NCI-H2107 (cell line): ENCODE data around the gene MYH9.

Experiments
- DNase-seq: peaks from one replicate; lab custom pipeline; 2025; lab: John Stamatoyannopoulos, UW

The MYH9 gene

DNA sequence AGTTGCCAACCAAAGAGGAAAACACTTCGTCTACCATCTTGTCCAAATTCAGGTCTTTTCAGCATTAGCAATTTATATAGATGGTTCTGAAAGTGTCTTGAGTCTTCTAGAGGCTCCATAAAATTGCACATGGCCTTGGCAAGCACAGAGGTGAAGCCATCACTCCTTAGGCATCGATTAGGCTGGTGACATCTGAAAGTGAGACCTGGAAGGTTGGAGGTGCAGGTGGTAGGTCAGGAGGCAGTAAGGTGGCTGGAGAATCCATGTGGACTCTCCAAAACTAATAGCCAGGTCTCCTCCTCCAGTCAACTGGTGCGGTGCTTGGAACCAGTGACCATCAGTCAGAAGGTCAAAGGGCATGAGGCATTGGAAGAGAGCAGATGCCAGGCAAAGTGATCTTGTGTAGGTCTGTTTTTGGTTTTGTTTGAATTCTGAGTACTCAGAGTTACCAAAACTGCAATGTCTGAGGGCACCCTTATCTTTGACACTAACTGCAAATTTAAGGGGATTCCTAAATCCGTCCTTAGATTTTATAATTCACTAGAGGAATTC lies 141.9 kb downstream of the MYH9 start:
- no peak for DNase-seq

DNA sequence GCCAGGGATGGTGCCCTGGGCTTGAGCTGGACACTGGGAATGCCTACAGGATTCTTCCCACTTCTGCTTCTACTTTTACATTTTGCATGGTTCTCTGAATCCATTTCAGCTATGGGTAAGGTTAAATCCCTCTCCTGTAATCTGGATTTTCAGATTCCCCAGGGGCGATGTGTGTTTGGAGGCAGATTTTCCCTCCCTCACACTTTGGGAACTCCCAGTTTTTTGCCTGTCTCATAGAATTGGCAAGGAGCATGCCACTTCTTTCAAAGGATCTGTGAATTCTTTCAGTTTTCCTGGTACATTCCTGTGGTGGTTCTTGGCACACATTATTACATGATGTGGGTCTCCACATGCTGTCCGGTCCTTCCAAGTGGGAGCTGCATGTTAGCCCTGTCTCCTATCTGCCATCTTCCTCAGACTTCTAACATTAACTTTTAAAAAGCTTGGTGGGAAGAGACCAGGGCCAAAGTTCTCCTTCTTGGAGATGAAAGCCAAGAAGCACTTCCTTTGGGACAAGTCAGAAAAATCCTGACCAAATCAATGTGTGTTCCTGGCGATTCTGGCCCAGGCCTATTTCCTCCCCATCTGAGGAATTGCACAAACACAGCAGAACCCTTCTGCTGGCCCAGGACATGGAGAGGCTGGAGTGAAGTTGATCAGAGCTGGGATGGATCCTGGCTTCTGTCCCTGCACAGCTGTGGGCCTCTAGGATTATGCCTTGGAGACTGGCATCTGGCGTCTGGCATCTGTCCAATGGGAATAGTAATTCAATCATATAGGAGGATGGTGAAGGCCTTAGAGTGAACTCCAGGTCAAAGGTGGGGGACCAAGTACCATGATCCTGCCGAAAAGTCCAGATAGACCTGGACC lies 143.0 kb downstream of the MYH9 start:
- DNase-seq: no peak

DNA sequence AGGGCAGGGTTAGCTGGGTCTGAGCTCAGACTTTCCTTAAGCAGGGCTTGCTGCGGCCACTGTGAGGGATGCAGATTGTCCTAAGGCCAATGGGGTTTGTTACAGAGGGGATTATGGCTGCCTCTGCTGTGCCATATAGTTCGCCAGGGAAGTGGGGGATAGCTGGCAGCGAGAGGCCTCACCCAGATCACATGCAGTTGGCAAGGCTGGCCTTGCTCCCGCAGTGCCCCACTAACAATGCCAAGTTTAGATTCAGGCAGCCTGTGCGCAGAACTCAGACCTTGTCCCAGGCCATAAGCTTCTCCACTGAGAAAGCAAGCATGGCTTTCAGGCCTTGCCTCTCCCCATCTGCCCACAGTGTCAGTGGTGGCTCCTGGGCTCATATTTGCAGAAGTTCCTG lies 143.8 kb downstream of the MYH9 start:
- DNase-seq: no peak

DNA sequence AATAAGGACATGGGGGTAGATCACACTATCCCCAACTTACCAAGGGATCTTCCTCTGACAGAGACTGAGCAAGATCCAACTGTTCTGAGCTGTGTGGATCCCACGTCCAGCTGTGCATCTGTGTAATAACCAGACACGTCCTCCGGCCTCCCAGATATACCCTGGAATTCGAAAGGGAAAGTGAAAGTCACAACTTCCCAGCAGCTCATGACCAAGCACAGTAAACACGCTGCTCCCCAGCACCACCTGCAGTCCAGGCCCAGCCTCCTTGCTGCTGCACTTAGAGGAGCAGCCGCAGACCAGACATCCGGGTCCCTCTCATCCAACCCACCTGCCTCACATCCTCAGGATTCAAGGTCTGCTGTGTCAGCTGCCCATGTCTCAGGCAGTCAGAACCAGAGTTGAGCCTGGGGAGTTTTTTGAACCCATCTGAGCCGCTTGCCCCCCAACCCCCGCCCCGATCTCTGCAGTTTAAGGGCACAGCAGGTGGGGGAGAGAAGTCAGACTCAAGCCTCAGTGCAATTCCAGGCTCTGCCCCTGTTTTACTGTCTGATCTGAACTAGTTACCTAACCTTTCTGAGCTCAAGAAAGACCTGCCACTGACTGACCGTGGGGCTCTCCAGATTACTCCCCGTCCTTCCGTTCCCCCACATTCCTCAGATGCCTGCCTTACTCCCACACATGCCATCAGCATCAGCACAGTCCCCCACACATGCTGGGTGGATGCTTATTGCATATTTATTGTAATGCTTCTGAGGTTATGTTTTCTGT lies 148.2 kb downstream of the MYH9 start, which contains the start of gene APOL2:
TSS of gene APOL2 (minus strand) at position 127 of the 771 bp plus-strand sequence. CDS start 6,365 bp downstream, outside the sequence.
- peak; percentile 66 for DNase-seq

DNA sequence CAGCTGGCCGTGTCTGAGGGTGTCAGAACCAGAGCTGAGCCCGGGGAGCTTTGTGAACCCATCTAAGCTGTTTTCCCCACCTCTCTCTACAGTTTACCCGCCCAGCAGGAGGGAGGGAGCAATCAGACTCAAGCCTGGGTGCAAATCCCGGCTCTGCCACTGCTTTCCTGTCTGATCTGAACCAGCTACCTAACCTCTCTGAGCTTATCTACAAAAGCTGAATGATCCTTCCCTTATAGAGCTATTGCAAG lies 148.7 kb downstream of the MYH9 start:
- DNase-seq: no peak

DNA sequence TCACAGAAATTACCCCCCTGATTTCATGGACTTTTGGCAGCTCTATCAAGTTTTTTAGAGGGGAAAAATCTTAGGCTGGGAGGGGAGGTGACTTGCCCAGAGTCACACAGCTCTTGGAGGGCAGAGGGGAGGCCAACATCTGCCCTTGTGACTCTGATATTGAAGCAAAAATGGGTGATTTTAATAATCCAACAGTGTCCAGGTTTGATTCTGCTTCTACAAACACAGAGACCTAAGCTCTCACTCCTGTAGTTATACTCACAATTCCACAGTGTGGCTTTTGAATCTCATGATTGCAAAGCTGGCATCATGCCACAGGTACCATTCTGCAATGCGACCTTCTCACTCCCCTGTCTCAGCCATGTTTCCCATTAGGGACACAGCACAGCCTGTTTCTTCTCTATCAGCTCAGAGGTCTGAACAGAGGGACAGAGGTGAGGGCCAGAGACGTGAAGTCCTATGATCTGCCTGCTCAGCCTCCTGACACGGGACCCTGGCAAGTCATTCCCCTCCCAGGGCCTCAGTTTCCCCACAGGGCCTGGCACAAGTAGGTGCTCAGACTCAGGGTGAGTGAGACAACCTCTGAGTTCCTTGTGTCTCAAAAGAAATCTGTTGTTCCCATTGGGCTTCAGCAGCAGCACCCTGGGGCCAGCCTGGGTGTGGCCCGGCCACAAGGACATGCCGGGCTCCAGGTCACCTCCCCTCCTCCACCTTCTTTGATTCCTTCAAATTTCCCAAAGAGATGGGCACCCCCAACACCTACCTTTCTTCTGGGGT lies 149.2 kb downstream of the MYH9 start:
- DNase-seq: no peak

DNA sequence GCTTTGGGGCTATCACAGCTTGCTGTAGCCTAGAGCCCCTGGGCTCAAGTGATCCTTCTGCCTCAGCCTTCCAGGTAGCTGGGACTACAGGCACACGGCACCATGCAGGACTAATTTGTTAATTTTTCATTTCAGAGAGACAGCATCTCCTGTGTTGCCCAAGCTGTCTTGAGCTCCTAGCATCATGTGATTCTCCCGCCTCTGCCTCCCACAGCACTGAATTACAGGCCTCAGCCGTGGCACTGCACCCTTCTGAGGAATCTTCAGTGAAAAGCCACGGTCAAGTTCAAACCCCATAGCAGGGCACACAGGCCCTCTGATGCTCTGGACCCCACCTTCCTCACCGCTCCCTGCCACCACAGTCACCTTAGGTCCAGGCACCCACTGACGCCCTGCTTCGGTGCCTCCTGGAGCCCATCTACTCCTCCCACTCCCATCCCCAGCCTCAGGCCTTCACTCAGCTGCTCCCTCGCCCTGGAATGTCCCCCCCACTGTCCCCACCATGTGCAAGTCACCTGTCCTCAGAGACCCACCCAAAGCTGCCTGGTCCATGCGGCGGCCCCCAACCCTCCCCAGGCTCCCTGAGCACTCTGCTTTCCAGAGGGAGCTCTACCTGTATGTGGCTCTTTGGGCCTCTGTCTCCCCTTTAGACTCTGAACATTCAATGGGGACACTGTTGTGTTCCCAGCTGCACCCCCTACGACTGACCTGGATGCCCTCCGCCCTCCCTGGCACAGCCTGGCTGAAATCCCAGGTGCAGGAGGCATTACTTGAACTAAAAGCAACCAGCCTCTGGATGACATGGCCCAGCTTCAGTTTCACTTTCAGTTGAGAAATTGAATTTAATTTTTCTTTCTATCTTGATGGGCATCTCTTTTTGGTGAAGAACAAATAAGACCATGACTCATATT lies 150.1 kb downstream of the MYH9 start:
- DNase-seq: no peak

DNA sequence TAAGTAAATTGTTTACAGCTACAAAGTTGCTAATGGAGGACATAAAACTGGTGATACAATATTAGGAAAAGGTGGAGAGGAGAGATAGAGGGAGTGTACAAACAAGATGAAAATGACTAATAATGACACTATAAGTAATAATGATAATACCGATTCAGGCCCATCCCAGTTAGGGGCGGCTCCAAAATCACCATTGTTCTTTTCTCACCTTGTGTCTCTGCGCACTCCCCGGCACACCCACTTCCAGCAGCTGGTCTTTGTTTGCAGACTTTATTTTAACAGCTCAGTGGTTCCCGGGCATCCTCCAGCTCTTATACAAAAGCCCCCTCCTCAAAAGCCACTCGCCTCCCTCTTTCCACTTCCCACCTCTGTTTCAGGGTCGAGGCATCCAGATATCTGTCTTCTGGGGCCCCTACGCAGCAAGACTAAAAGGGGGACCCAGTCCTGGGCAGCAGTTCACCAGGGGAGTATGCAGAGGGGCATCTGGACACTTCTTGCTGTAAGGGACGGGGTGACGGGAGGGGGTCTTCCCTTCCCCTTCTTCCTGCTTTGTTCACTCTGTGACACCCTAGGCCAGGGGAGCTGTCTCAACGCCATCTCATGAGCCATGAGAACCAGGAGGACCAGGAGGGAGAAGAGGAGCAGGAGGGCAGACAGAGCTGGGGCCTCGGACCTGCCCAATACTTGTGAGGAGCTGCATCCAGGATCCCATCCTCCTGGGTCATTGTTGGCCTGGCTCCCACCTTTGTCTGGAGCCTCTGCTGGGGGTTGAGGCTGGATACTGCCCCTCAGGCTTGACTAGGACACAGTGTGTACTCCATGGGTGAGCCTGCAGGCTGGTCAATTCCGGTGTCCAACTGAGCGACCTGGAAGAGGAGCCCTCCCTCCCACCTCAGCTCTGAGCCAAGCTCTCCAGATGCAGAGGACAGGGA lies 151.1 kb downstream of the MYH9 start:
- no peak for DNase-seq

DNA sequence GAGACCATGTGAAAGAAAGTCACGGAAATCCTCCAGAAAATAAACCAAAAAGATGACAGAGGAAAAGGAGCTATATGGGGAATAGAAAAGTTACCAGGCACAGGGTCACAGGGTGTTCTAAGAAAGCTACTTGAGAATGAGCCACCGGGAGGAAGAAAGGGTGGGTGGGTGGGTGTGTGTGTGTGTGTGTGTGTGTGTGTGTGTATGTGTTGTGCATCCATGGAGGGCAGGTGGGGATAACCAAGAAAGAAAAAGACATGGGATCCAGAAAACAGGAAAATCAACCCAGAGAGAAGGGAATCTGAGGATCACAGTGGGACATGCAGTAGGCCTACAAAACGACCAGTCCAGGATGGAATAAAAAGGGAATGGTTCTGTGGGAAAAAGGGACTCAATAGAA lies 152.2 kb downstream of the MYH9 start:
- DNase-seq: no peak

DNA sequence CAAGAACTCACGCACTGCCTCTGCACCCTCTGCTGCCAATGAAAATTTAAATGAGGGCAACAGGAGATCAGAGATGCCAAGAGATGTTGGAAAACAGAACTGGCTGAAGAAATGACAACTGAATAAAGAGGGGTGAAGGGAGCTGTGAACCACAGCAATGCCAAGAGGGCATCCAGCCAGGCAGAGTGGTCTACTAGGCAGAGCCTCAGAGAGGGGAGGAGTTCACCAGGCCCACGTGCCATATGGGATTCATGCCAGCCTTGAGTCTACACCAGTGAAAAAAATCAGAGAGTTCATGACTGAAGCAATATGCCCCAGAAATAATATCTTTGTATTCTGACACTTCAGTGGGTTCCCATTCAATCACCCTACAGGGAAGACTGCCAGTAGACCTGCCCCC lies 152.8 kb downstream of the MYH9 start:
- no peak for DNase-seq

DNA sequence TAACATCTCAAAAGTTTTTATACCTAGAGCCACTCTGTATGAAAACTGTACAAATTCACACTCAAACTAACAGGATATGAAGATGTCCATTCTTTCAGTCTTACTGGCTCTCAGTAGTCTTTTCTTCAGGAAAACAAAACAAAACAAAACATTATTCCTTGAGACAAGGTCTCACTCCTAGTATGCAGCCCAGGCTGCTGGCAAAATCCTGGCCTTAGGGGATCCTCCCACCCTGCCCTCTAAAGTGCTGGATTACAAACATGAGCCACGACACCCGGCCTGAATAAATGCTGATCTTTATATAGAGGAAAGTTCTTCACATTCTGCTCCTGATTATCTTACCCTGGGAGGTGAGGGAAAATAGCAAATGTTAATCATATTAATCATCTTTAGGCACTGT lies 153.6 kb downstream of the MYH9 start:
- DNase-seq: no peak

DNA sequence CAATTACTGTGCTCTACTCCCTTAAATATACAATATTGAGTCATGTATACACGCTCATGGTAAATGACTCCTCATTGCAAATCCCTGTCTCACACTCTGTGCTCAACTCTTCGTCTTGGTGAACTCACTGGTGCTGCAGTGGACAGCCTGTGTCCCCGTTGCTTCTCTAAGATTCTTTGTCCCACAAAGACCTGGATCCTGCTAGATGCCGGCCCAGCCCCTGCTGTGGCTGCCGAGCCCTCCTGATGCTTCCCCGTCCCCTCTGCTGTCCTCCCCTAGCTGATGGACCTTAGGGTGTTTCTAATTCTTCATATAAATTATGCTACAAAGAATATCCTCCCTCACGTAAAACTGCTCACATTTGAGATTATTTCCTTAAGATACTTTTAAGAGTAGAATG lies 154.0 kb downstream of the MYH9 start:
- DNase-seq: no peak

DNA sequence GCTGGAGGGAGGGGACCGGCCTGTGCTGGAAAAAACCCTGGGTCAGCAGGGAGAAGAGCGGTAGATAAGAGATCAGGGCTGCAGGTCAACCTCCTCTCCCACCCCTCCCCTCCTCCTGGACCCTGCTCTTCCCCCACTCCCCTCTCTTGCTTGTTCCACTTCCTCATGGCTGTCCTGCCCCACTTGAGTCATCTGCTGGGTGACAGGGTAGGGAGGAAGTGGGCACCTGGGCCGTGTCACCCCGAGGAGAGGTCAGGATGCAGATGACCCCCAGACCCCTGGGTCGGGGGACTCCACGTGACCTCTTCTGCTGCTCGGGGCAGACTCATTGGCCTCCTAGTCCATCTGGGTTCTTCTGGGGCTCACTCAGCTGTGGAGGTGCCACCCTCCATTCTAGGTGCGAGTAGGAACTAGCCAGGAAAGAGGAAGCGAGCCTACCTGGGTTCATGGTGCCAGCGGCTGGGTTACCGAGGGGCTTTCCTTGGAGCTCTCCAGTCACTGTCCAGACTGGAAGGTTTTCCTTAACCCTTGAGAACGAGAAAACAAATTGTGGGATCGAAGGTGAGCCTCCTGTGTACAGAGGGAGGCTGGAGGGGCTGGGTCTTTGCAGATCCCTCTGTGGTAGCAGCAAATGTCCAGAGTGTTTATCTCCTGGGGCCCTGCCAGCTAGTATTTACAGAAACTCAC lies 154.9 kb downstream of the MYH9 start:
- DNase-seq: no peak
